ENCODE data around the gene ZNF699.
"Not testable (repeated sequence)": the region's sequence is repeated elsewhere in the genome, so short reads cannot be mapped to it uniquely, and the experiment has no call there.

Gene ZNF699

GRCh38 chr19:9289231-9289884 lies 20.3 kb downstream of the ZNF699 start:
- no peak for DNase-seq (ENCODE audit: low spot score)

DNA sequence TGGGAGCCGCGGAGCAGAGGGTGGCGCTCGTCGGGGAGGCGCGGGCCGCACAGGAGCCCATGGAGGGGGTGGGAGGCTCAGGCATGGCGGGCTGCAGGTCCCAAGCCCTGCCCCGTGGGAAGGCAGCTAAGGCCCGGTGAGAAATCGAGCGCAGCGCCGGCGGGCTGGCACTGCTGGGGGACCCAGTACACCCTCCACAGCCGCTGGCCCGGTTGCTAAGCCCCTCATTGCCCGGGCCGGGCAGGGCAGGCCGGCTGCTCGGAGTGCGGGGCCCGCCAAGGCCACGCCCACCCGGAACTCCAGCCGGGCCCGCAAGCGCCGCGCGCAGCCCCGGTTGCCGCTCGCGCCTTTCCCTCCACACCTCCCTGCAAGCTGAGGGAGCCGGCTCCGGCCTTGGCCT lies 26.2 kb downstream of the ZNF699 start:
- not testable (repeated sequence) for DNase-seq (ENCODE audit: low spot score)

DNA sequence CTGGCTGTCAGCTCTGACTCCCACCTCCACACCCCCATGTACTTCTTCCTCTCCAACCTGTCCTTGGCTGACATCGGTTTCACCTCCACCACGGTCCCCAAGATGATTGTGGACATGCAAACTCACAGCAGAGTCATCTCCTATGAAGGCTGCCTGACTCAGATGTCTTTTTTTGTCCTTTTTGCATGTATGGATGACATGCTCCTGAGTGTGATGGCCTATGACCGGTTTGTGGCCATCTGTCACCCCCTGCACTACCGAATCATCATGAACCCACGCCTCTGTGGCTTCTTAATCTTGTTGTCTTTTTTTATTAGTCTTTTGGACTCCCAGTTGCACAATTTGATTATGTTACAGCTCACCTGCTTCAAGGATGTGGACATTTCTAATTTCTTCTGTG lies 58.4 kb downstream of the ZNF699 start:
- DNase-seq (ENCODE audit: low spot score) = no peak

GRCh38 chr19:9250630-9251029 lies 59.0 kb downstream of the ZNF699 start, which contains the start of gene OR7E24:
TSS of gene OR7E24 (plus strand) at chr19:9250930. CDS start at chr19:9251044, 114 bp downstream.
- no peak for DNase-seq (ENCODE audit: low spot score)
